ENCODE data around the gene ZP2. TPM values are rescaled to one million over a fixed set of nuclear protein-coding genes. Genes with fewer than 3 reads are reported as not detected.
"Not testable (repeated sequence)": the region's sequence is repeated elsewhere in the genome, so short reads cannot be mapped to it uniquely, and the experiment has no call there.

Gene ZP2
- total RNA-seq = not detected in 2 replicates

- no peak for DNase-seq (ENCODE audit: low read depth)
Observed at GRCh38 chr16:21211486-21211885, at the start of gene ZP2. TSS of gene ZP2 (minus strand) at chr16:21211574. CDS start at chr16:21211547, 27 bp downstream.

- no peak for DNase-seq (ENCODE audit: low read depth)
Observed at GRCh38 chr16:21257284-21257683, 45.9 kb upstream of the ZP2 start.

GRCh38 chr16:21256636-21257035, 45.3 kb upstream of the ZP2 start:
- DNase-seq (ENCODE audit: low read depth) = no peak

- DNase-seq (ENCODE audit: low read depth) = no peak
Observed at GRCh38 chr16:21253470-21253869, 42.1 kb upstream of the ZP2 start.

GRCh38 chr16:21250072-21250923, 38.9 kb upstream of the ZP2 start:
- no peak for DNase-seq (ENCODE audit: low read depth)

GRCh38 chr16:21248179-21248578, 36.8 kb upstream of the ZP2 start:
- DNase-seq (ENCODE audit: low read depth) = not testable (repeated sequence)

- DNase-seq (ENCODE audit: low read depth) = no peak
Observed at GRCh38 chr16:21244518-21245215, 33.3 kb upstream of the ZP2 start.

- DNase-seq (ENCODE audit: low read depth) = no peak
Observed at GRCh38 chr16:21242756-21243155, 31.4 kb upstream of the ZP2 start.

DNA sequence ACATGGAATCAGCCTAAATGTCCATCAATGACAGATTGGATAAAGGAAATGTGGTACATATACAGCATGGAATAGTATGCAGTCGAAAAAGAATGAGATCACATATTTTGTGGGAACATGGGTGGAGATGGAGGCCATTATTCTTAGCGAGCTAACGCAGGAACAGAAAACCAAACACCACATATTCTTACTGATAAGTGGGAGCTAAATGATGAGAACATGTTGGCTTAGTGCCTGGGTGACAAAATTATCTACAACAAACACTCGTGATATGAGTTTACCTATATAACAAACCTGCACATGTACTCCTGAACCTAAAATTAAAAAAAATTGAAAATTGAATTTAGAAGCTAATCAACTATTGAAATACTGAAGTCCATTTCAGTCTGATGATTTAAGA, 28.3 kb upstream of the ZP2 start:
- no peak for DNase-seq (ENCODE audit: low read depth)

- no peak for DNase-seq (ENCODE audit: low read depth)
Observed at GRCh38 chr16:21236831-21237230, 25.5 kb upstream of the ZP2 start.

- no peak for DNase-seq (ENCODE audit: low read depth)
Observed at GRCh38 chr16:21235199-21235585, 23.8 kb upstream of the ZP2 start.

DNA sequence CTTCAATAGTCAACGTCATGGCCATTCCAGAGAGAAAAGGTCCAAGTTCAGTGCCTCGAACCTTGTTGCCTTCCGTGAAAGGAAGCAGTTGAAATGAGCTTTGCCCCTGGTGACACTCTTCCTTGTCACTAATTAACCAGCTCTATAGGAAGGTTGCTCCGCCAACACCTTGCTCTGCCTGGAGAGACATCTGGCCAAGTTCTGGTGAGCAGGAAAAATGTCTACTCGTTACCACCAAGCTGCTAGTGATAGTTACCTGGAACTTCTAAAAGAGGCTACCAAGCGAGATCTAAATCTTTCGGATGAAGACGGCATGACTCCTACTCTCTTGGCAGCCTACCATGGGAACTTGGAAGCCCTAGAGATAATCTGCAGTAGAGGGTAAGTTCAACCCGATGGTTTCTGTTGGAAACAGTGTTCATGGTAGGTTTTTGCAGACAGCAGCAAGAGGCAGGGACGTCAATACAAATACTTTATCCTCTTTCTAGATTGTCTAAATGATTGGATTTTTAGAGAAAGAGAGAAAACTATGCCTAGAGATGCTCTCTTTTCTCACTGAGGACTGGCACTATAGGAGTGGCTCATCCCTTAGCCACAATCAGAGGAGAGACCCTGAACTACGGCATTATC, 22.3 kb upstream of the ZP2 start, which contains the start of gene ANKS4B:
Gene ANKS4B (plus strand): TSS at position 179 of the 630 bp plus-strand sequence. CDS start 39 bp downstream, at position 218.
- DNase-seq (ENCODE audit: low read depth) = peak; percentile 37

DNA sequence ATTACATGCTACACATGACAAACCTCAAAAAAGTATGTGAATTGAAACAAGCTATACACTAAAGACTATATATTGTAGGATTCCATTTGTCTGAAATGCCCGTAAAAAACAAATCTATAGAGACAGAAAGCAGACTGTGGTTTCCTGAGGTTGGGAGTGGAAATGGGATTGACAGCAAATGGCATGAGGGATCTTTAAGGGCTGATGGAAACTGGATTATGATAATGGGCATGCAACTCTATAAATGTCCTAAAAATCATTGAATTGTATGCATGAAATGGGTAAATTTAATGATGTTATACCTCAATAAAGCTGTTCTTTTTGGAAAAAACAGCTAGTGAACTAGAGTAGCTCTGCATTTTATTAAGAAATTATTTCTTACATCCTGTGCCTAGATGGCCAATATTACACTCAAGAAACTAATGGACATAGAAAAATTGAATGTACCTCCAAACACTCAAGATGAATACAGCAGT, 21.7 kb upstream of the ZP2 start:
- DNase-seq (ENCODE audit: low read depth) = no peak

GRCh38 chr16:21228361-21228872, 17.0 kb upstream of the ZP2 start:
- DNase-seq (ENCODE audit: low read depth) = no peak

DNA sequence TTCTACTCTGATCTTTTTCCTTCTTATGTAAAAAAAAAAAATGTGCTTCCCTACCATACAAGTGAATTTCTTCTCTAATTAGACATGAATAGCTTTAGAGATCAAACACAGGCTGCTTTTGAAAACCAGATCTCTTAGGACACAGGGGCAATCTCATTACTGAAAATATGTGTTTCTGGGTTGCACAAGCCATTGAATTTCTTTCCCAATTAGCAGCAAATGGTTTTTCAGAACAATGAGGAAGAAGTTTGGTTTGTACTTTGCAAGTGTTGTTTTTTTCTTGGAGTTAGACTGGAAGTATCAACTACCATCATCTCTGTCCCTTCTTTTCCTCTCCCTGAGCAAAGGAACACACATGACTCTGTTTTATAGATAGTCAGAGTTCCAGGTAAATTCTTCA, 16.5 kb upstream of the ZP2 start:
- peak; percentile 55 for DNase-seq (ENCODE audit: low read depth)

DNA sequence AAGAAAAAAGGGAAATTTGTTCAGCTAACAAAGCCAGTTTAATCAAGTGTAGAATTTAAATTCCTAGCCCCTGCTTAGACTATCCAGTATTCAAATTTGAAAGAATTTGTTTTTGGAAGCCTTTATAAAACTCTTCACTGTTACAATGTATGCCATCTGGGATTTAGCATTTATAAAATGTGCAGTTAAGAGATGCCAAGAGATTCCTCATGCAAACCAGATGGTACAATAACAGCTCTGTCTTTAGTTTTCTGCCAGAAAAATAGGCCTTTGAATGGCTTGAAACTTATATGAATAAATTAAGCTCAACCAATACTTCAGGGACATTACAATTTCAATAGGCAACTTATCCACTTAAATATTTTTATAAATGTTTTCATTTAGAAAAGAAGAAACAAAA, 15.4 kb upstream of the ZP2 start:
- no peak for DNase-seq (ENCODE audit: low read depth)

DNA sequence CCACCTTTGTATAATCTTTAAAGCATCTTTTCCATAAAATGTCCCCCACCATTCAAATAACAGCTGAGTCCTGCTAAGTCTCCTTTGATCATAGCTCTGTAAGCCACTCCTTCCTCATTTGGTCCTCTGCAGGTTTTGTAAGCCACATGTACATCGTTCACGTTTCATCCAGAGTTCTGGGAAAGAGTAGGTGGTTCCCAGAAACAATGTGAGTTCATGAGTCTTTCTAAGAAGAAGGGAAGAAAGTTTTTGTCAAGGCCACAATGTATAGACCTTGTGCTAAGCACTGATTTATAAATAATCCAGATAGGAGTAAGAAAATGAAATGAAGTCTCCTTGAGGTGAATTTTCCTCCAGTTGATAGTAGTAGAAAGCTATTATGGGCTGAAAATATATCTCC, 13.4 kb upstream of the ZP2 start:
- DNase-seq (ENCODE audit: low read depth) = no peak

DNA sequence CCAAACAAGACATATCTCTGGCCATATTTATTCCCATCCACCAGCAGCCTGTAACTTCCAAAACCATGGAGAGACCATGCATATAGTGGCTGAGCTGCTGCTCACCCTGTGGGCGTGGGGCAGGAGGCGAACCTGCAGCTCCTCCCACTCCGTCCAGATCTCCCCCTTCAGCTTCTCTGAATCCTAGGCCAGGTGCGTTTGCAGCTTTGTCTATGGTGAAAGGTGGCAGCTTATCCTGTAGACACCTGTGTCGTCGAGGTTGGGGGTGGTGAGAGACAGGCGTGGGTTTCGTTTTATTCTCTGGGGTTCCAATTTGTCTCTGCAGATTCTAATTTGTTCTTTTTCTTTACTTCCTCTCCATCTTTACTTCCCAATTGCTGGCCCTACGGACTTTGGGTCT, 12.4 kb upstream of the ZP2 start:
- no peak for DNase-seq (ENCODE audit: low read depth)

GRCh38 chr16:21222495-21223337, 11.3 kb upstream of the ZP2 start:
- DNase-seq (ENCODE audit: low read depth) = peak; percentile 90

DNA sequence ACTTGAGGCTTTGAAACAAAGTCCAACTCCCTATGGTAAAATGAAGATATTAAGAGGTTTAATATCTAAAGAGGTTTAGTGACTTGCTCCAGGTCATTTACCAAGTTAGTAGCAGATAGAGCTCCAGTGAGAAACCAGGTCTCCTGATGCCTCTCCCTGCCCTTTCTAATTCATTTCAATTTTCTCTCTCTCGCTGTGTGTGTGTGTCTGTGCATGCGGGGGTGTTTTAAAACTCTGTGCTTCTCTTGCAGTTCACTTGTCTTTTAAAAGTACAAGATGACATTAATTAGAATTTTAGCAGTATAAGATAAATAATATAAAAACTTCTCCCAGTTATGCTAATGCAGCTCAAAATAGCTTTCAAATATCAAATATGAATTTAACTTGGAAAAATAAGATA, 8.2 kb upstream of the ZP2 start:
- DNase-seq (ENCODE audit: low read depth) = no peak

- DNase-seq (ENCODE audit: low read depth) = peak; percentile 33
Observed at GRCh38 chr16:21218153-21218552, 6.8 kb upstream of the ZP2 start.
